ENCODE data around the gene FOXO6. TPM values are rescaled to one million over a fixed set of nuclear protein-coding genes. Genes with fewer than 3 reads are reported as not detected.

The FOXO6 gene
- total and polyA plus RNA-seq, 2 donors (not counting 1 experiment from before 2014, with no cell fraction given), result 0.06 to 0.15 TPM

GRCh38 chr1:41314376-41315145, 46.7 kb upstream of the FOXO6 start:
- Histone ChIP-seq H3K27me3 (replicated peaks in 1 of 4; ENCODE audit: control extremely low read depth in 1 of 4, control insufficient read depth in 3 of 4, insufficient read depth in 4 of 4, low read length in 3 of 4) (no peaks in the 10 kb centered on the region), H3K9ac (ENCODE audit: low read length) (no peak overlapping the region), H3K79me2 (ENCODE audit: control insufficient read depth, insufficient read depth, low read length) (no peaks in the 10 kb centered on the region), H3K4me1 (ENCODE audit: control insufficient read depth in 2 of 2, insufficient read depth in 2 of 2, low read length in 2 of 2) (no peaks in the 10 kb centered on the region), H3K4me2 (replicated peaks; ENCODE audit: low read depth, low read length, poor library complexity, severe bottlenecking) (no peak overlapping the region), H3K27ac (ENCODE audit: low read length in 2 of 2) (no peak overlapping the region), H2AFZ (ENCODE audit: insufficient read depth, low read depth, low read length, poor library complexity, severe bottlenecking) (no peak overlapping the region), H3K36me3 (replicated peaks in 1 of 2; ENCODE audit: control extremely low read depth in 1 of 2, control insufficient read depth in 1 of 2, extremely low read depth in 1 of 2, insufficient read depth in 2 of 2, low read length in 1 of 2) (no peaks in the 10 kb centered on the region), H3K4me3 (ENCODE audit: control extremely low read depth in 1 of 5, extremely low read depth in 1 of 5, insufficient read depth in 1 of 5, low read depth in 2 of 5, low read length in 4 of 5) (no peak overlapping the region), H4K20me1 (ENCODE audit: control insufficient read depth, insufficient read depth, low read length, poor library complexity, severe bottlenecking) (no peaks in the 10 kb centered on the region), H3K9me3 (ENCODE audit: control extremely low read depth in 1 of 3, control insufficient read depth in 2 of 3, insufficient read depth in 1 of 3, low read length in 2 of 3) (no peaks in the 10 kb centered on the region)
- ChIA-PET CTCF (interaction anchor here (1.4 kb wide), 1 partner anchor 26 kb away, joined by 3 read pairs; no protein-coding TSS in a partner anchor), POLR2A (no interaction called here)
- peaks cover 15% of the 10 kb centered on the region for H3K27me3 Mint-ChIP-seq
- no peak overlapping the region for H3K4me3 Mint-ChIP-seq
- H3K9me3 Mint-ChIP-seq (ENCODE audit: insufficient read depth), result no peaks in the 10 kb centered on the region
- DNase-seq (no peak), ATAC-seq (ENCODE audit: low read depth) (no peak)
- no peak for TF ChIP-seq EZH2 (IDR thresholded peaks at IDR 0.05; ENCODE audit: borderline replicate concordance, insufficient read depth, low read depth, low read length, poor library complexity, severe bottlenecking)
- TF ChIP-seq CTCF (IDR thresholded peaks at IDR 0.05), result no peak
- intact Hi-C loops (cut with micrococcal nuclease), result loop anchor here (5.0 kb wide), 1 partner anchor 103 kb away; no protein-coding TSS in a partner anchor
- H3K27ac Mint-ChIP-seq, result no peak overlapping the region
- 93% methylated on average over 4 of the region's 11 CpGs for WGBS (ENCODE audit: insufficient coverage)
- H3K4me1 Mint-ChIP-seq, result no peaks in the 10 kb centered on the region

- Histone ChIP-seq H3K9ac (ENCODE audit: low read length) (no peak overlapping the region), H3K4me3 (ENCODE audit: control extremely low read depth in 1 of 5, extremely low read depth in 1 of 5, insufficient read depth in 1 of 5, low read depth in 2 of 5, low read length in 4 of 5) (no peak overlapping the region), H3K9me3 (ENCODE audit: control extremely low read depth in 1 of 3, control insufficient read depth in 2 of 3, insufficient read depth in 1 of 3, low read length in 2 of 3) (no peaks in the 10 kb centered on the region), H3K27ac (ENCODE audit: low read length in 2 of 2) (no peak overlapping the region), H4K20me1 (ENCODE audit: control insufficient read depth, insufficient read depth, low read length, poor library complexity, severe bottlenecking) (no peaks in the 10 kb centered on the region), H3K79me2 (ENCODE audit: control insufficient read depth, insufficient read depth, low read length) (no peaks in the 10 kb centered on the region), H3K27me3 (replicated peaks in 1 of 4; ENCODE audit: control extremely low read depth in 1 of 4, control insufficient read depth in 3 of 4, insufficient read depth in 4 of 4, low read length in 3 of 4) (no peaks in the 10 kb centered on the region), H2AFZ (ENCODE audit: insufficient read depth, low read depth, low read length, poor library complexity, severe bottlenecking) (no peak overlapping the region), H3K36me3 (replicated peaks in 1 of 2; ENCODE audit: control extremely low read depth in 1 of 2, control insufficient read depth in 1 of 2, extremely low read depth in 1 of 2, insufficient read depth in 2 of 2, low read length in 1 of 2) (no peaks in the 10 kb centered on the region), H3K4me1 (ENCODE audit: control insufficient read depth in 2 of 2, insufficient read depth in 2 of 2, low read length in 2 of 2) (no peaks in the 10 kb centered on the region), H3K4me2 (replicated peaks; ENCODE audit: low read depth, low read length, poor library complexity, severe bottlenecking) (no peak overlapping the region)
- Mint-ChIP-seq H3K9me3 (ENCODE audit: insufficient read depth) (no peaks in the 10 kb centered on the region), H3K27me3 (peaks cover 15% of the 10 kb centered on the region), H3K4me3 (no peak overlapping the region), H3K27ac (no peak overlapping the region), H3K4me1 (no peaks in the 10 kb centered on the region)
- ATAC-seq (ENCODE audit: low read depth) (no peak), DNase-seq (no peak)
- TF ChIP-seq CTCF (IDR thresholded peaks at IDR 0.05), result no peak
- no peak for TF ChIP-seq EZH2 (IDR thresholded peaks at IDR 0.05; ENCODE audit: borderline replicate concordance, insufficient read depth, low read depth, low read length, poor library complexity, severe bottlenecking)
- ChIA-PET POLR2A (no interaction called here), CTCF (no interaction called here)
- intact Hi-C loops (cut with micrococcal nuclease), result no loop called here
- WGBS (ENCODE audit: insufficient coverage), result 91% methylated on average over 10 of the region's 15 CpGs
Measured at GRCh38 chr1:41315146-41315822, 46.0 kb upstream of the FOXO6 start.

Data from B cell (primary cell).